ENCODE data around the gene PATJ.

DNA sequence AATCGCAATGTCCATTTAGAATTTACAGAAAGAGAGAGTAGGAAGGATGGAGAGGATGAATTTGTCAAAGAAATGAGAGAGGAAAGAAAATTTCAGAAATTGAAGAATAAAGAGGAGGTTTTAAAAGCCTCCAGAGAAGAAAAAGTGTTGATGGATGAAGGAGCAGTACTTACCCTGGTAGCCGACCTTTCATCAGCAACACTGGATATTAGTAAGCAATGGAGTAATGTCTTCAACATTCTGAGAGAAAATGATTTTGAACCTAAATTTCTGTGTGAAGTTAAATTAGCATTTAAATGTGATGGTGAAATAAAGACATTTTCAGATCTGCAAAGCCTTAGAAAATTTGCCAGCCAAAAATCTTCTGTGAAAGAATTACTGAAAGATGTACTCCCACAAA lies 464.9 kb downstream of the PATJ start:
- TF ChIP-seq, protein P1, sequence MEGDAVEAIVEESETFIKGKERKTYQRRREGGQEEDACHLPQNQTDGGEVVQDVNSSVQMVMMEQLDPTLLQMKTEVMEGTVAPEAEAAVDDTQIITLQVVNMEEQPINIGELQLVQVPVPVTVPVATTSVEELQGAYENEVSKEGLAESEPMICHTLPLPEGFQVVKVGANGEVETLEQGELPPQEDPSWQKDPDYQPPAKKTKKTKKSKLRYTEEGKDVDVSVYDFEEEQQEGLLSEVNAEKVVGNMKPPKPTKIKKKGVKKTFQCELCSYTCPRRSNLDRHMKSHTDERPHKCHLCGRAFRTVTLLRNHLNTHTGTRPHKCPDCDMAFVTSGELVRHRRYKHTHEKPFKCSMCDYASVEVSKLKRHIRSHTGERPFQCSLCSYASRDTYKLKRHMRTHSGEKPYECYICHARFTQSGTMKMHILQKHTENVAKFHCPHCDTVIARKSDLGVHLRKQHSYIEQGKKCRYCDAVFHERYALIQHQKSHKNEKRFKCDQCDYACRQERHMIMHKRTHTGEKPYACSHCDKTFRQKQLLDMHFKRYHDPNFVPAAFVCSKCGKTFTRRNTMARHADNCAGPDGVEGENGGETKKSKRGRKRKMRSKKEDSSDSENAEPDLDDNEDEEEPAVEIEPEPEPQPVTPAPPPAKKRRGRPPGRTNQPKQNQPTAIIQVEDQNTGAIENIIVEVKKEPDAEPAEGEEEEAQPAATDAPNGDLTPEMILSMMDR (CRISPR knock-in tag; IDR thresholded peaks at IDR 0.05): no peak
- TF ChIP-seq CHD2 (IDR thresholded peaks at IDR 0.05; ENCODE audit: low read depth, low read length) (no peak), KLF9 (CRISPR knock-in tag; IDR thresholded peaks at IDR 0.05; ENCODE audit: low read depth) (no peak), CAMTA2 (CRISPR knock-in tag; IDR thresholded peaks at IDR 0.05; ENCODE audit: borderline replicate concordance) (no peak), CEBPB (IDR thresholded peaks at IDR 0.05; ENCODE audit: borderline replicate concordance, low read depth, low read length) (no peak), POLR2A (IDR thresholded peaks at IDR 0.05; ENCODE audit: insufficient read depth in 1 of 2, low read depth in 2 of 2, low read length in 2 of 2) (no peak), ZNF766 (CRISPR knock-in tag; IDR thresholded peaks at IDR 0.05; ENCODE audit: borderline replicate concordance) (no peak)
- TF ChIP-seq, protein P2, sequence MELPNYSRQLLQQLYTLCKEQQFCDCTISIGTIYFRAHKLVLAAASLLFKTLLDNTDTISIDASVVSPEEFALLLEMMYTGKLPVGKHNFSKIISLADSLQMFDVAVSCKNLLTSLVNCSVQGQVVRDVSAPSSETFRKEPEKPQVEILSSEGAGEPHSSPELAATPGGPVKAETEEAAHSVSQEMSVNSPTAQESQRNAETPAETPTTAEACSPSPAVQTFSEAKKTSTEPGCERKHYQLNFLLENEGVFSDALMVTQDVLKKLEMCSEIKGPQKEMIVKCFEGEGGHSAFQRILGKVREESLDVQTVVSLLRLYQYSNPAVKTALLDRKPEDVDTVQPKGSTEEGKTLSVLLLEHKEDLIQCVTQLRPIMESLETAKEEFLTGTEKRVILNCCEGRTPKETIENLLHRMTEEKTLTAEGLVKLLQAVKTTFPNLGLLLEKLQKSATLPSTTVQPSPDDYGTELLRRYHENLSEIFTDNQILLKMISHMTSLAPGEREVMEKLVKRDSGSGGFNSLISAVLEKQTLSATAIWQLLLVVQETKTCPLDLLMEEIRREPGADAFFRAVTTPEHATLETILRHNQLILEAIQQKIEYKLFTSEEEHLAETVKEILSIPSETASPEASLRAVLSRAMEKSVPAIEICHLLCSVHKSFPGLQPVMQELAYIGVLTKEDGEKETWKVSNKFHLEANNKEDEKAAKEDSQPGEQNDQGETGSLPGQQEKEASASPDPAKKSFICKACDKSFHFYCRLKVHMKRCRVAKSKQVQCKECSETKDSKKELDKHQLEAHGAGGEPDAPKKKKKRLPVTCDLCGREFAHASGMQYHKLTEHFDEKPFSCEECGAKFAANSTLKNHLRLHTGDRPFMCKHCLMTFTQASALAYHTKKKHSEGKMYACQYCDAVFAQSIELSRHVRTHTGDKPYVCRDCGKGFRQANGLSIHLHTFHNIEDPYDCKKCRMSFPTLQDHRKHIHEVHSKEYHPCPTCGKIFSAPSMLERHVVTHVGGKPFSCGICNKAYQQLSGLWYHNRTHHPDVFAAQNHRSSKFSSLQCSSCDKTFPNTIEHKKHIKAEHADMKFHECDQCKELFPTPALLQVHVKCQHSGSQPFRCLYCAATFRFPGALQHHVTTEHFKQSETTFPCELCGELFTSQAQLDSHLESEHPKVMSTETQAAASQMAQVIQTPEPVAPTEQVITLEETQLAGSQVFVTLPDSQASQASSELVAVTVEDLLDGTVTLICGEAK (IDR thresholded peaks at IDR 0.05): no peak
- TF ChIP-seq, protein P2 (CRISPR knock-in tag; IDR thresholded peaks at IDR 0.05): no peak
